Tibial artery (tissue), 4 donors: Measurements from ENCODE around the gene PRKAR1B.

Experiments
- DNase-seq, 2 donors: peaks; one replicate each; pipeline ENCODE4 v3.0.0-alpha.2; 2019
- H3K27ac ChIP-seq, 2 donors: fragments of 200-600 bp; sonication (generic) in 1 of 2; 1 replicate in 1 of 2; 2 replicates in 1 of 2; pipeline ENCODE4 v1.5.1; 2018 to 2019; ENCODE audit warnings: mild to moderate bottlenecking in 1 of 2
- H3K27me3 ChIP-seq, 2 donors: fragments of 200-600 bp; sonication (generic) in 1 of 2; one replicate each; pipeline versions ENCODE4 v1.5.1 to v1.6.0; 2016 to 2019
- H3K36me3 ChIP-seq, 3 donors: fragments of 200-600 bp; sonication (generic) in 2 of 3; one replicate each; pipeline ENCODE4 v1.5.1; 2016 to 2019; ENCODE audit warnings: mild to moderate bottlenecking in 2 of 3
- H3K4me1 ChIP-seq, 4 donors: fragments of 200-600 bp; sonication (generic) in 2 of 4; 1 replicate in 3 of 4; 2 replicates in 1 of 4; pipeline ENCODE4 v1.5.1; 2016 to 2019
- H3K4me3 ChIP-seq, 2 donors: fragments of 200-600 bp; sonication (generic) in 1 of 2; 1 replicate in 1 of 2; 2 replicates in 1 of 2; pipeline ENCODE4 v1.5.1; 2018 to 2019; ENCODE audit warnings: mild to moderate bottlenecking in 2 of 2
- H3K9me3 ChIP-seq, 3 donors: fragments of 200-600 bp; sonication (generic) in 1 of 3; one replicate each; pipeline ENCODE4 v1.5.1; 2016 to 2019
- intact Hi-C: fragments of 100-400 bp; cut with DNase I; formaldehyde crosslinking; loops from one replicate; pipeline ENCODE4 v1.15.0; 2023; ENCODE audit warnings: low total_unique reads
- TF ChIP-seq, protein P1 (sequence below), 2 experiments: fragments of 200-600 bp in 1 of 2; fragments of 450-650 bp in 1 of 2; IDR thresholded peaks; one replicate each; pipeline ENCODE4 v1.5.1; 2017 to 2019; ENCODE audit warnings: antibody characterized with exemption in 2 of 2, mild to moderate bottlenecking in 1 of 2, moderate library complexity in 1 of 2

The PRKAR1B gene

DNA sequence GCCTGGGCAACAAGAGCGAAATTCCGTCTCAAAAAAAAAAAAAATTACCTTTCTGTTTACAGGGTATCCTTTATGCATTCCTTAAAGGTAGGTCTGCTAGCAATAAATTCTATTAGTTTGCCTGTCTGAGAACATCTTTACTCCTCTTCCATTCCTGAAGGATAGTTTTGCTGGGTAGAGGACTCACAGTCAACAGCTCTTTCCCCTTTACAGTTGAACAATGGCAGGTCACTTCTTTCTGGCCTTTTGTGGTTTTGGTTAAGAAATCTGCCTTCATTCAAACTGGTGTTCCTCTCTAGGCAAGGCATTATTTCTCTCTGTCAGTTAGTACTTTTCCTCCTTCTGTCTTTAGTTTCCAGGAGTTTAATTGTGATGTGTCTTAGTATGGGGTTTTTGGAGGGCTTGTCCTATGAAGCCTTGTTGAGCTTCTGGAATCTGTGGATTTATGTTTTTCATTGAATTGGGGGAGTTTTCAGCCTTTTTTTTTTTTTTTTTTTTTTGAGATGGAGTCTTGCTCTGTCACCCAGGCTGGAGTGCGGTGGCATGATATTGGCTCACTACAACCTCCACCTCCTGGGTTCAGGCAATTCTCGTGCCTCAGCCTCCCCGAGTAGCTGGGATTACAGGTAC lies 5.3 kb downstream of the PRKAR1B start:
- no peaks in the 10 kb centered on the region for H3K36me3 ChIP-seq
- H3K9me3 ChIP-seq = no peaks in the 10 kb centered on the region
- TF ChIP-seq, protein P1, sequence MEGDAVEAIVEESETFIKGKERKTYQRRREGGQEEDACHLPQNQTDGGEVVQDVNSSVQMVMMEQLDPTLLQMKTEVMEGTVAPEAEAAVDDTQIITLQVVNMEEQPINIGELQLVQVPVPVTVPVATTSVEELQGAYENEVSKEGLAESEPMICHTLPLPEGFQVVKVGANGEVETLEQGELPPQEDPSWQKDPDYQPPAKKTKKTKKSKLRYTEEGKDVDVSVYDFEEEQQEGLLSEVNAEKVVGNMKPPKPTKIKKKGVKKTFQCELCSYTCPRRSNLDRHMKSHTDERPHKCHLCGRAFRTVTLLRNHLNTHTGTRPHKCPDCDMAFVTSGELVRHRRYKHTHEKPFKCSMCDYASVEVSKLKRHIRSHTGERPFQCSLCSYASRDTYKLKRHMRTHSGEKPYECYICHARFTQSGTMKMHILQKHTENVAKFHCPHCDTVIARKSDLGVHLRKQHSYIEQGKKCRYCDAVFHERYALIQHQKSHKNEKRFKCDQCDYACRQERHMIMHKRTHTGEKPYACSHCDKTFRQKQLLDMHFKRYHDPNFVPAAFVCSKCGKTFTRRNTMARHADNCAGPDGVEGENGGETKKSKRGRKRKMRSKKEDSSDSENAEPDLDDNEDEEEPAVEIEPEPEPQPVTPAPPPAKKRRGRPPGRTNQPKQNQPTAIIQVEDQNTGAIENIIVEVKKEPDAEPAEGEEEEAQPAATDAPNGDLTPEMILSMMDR (IDR thresholded peaks at IDR 0.05) = no peak
- DNase-seq = no peak
- H3K27ac ChIP-seq = no peak overlapping the region
- no peak overlapping the region for H3K4me3 ChIP-seq
- intact Hi-C loops = no loop called here
- no peaks in the 10 kb centered on the region for H3K27me3 ChIP-seq
- peaks cover 0 to 7% (median 7%) of the 10 kb centered on the region in 4 donors for H3K4me1 ChIP-seq

DNA sequence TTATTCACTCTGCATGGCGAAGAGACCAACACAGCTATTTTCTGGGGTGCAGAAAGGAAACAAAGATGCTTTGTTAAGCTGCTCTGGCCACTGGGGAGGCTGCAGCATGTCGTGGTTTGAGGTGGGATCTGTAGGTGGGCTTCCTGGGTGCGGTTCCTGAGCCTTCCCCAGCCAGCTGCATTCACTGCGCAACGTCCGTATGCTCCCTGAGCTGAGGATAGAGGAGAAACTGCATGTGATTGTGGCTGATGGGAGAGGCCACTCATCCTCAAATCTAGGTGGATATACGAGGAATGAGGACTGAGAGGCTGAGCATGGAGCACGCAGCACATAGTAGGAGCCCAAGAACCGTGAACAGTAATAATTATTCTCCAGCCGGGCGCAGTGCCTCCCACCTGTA lies 10.4 kb downstream of the PRKAR1B start:
- H3K4me1 ChIP-seq = peaks cover 0 to 10% (median 7%) of the 10 kb centered on the region in 4 donors
- TF ChIP-seq, protein P1 (IDR thresholded peaks at IDR 0.05) = no peak
- H3K27ac ChIP-seq = no peak overlapping the region
- intact Hi-C loops = no loop called here
- no peaks in the 10 kb centered on the region for H3K9me3 ChIP-seq
- H3K27me3 ChIP-seq = peaks cover 0 to 15% of the 10 kb centered on the region in 2 donors
- DNase-seq = no peak
- H3K36me3 ChIP-seq = no peaks in the 10 kb centered on the region
- H3K4me3 ChIP-seq = no peak overlapping the region

- intact Hi-C loops = no loop called here
- Histone ChIP-seq H3K4me1 (peaks cover 0 to 14% (median 8%) of the 10 kb centered on the region in 4 donors), H3K27me3 (peaks cover 0 to 19% of the 10 kb centered on the region in 2 donors), H3K9me3 (no peaks in the 10 kb centered on the region), H3K36me3 (no peaks in the 10 kb centered on the region), H3K4me3 (no peak overlapping the region), H3K27ac (no peak overlapping the region)
- TF ChIP-seq, protein P1 (IDR thresholded peaks at IDR 0.05) = no peak
- peak in 1 of 2 donors; percentile 17 for DNase-seq
Measured at GRCh38 chr7:716222-716621, 10.9 kb downstream of the PRKAR1B start.

- Histone ChIP-seq H3K27ac (no peak overlapping the region), H3K4me3 (no peak overlapping the region), H3K4me1 (peaks cover 0 to 16% (median 8%) of the 10 kb centered on the region in 4 donors), H3K9me3 (no peaks in the 10 kb centered on the region), H3K36me3 (no peaks in the 10 kb centered on the region), H3K27me3 (peaks cover 0 to 19% of the 10 kb centered on the region in 2 donors)
- TF ChIP-seq, protein P1 (IDR thresholded peaks at IDR 0.05) = no peak
- intact Hi-C loops = no loop called here
- no peak for DNase-seq
Measured at GRCh38 chr7:714251-714671, 12.8 kb downstream of the PRKAR1B start.

DNA sequence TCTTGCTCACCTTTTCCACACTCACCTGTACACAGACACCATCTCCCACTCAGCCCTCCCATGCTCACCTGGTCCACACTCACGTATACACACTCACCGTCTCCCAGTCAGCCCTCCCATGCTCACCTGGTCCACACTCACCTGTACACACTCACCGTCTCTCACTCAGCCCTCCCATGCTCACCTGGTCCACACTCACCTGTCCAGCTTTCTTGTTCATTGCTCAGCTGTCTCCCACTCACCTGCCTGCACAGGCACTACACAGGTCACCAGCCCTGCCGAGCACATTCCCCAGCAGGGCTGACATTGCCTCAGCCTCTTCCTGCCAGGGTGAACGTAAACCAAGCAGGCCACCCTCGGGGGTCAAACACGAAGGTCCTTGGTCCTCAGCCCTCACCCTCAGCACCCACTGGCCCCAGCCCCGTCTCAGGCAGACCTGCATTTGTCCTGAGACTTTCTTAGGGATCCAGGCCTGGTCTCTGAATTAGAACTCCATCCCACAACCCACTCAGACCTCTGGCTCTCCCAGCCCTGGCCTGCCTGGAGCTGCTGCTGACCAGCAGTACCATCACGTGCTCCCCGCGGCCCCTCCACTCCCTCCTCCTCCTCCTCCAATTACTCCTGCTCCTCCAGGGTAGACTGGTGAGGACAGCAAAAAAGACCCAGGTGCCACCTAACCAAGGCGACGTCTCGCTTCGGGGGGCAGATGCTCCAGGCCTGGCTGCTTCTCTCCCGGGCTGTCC lies 13.4 kb downstream of the PRKAR1B start:
- Histone ChIP-seq H3K4me1 (peaks cover 0 to 16% (median 8%) of the 10 kb centered on the region in 4 donors), H3K4me3 (no peak overlapping the region), H3K36me3 (no peaks in the 10 kb centered on the region), H3K9me3 (no peaks in the 10 kb centered on the region), H3K27me3 (peaks cover 0 to 19% of the 10 kb centered on the region in 2 donors), H3K27ac (no peak overlapping the region)
- intact Hi-C loops = no loop called here
- no peak for DNase-seq
- TF ChIP-seq, protein P1 (IDR thresholded peaks at IDR 0.05) = no peak
